GM19035 (cell line): ENCODE results near the gene RD3L.
"Not testable (repeated sequence)": the region's sequence is repeated elsewhere in the genome, so short reads cannot be mapped to it uniquely, and the experiment has no call there.

Experiments
- ATAC-seq: cut with Tn5 transposase; IDR thresholded peaks from one replicate; pipeline ENCODE4 v1.9.1; 2021; ENCODE audit not compliant: unreplicated experiment

RD3L gene

DNA sequence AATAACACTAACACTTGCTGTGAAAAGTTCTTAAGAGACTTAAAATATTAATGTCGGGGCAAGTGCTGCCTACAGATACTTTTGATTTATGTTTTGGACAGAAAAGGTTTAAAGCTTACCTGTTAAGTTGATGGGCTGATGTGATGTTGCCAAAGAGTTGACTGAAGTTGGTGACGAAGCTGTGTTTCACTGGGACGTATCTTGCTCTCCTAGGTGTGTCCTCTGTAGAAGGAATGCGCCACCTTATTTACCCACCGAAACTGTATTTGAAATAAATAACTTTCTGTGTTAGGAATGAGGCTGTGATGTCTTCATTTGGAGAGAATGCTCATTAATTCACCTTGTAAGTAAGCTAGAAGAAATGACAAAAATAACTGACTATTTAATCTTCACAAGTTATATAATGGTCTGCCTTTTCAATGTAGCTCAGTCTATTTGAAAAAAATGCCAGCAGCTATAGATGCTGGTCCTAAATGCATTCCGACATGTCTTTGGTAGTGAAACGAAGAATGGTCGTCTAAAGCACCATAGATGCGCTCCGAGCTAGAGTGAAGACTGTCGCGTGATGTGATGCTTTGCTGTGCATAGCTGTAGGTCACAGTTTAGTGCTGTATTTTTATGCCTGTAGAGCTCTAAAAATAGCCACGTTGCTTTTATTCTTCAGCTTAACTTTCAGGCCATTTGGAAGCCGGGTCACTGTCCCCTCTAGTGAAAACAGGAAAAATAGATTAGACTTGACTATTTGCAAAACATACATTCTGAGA lies at the start of gene RD3L:
TSS of gene RD3L (minus strand) at position 557 of the 764 bp plus-strand sequence. CDS start 834 bp downstream, outside the sequence.
- no peak for ATAC-seq

DNA sequence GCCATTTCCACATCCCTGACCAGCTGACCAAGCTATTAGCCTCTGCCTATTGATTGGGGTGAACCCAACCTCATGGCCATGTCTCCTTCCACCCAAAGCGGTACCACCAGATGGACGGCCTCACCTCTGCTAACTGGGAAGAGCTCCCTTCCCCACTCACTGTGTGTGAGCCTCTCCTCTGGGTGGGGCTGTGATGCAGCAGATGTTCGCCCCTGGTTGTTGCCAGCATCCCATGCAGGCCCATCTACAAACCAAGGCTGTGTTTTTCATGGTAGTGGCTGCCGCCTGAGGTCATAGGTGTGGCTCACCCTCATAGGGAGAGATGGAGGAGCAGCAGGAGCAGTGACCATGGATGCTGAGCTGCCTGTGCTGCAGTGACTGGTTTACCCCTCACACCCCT lies 47.6 kb upstream of the RD3L start:
- no peak for ATAC-seq

DNA sequence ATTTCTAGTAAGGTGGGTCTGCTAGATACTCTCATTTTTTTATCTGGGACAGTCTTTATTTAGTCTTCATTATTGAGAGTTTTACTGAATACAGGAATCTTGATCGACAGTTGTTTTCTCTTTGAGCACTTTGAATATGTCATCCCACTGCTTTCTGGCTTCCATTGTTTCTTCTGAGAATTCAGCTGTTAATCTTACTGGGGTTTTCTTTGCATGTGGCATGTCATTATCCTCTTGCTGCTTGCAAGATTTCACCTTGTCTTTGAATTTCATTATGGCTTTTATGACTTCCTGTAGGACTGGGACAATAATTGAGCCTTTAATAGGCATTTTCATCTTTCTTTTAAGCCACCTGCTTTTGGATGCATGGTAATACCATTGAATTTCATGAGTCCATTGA lies 46.7 kb upstream of the RD3L start:
- no peak for ATAC-seq

DNA sequence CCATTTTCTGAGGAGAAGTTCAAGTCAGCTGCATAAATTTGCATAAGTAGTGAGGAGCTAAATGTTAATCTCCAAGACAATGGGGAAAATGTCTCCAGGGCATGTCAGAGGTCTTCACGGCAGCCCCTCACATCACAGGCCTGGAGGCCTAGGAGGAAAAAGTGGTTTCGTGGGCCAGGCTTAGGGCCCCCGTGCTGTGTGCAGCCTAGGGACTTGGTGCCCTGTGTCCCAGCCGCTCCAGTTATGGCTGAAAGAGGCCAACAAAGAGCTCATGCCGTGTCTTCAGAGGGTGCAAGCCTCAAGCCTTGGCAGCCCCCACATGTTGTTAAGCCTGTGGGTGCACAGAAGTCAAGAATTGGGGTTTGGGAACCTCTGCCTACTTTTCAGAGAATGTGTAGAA lies 41.9 kb upstream of the RD3L start:
- ATAC-seq = no peak

DNA sequence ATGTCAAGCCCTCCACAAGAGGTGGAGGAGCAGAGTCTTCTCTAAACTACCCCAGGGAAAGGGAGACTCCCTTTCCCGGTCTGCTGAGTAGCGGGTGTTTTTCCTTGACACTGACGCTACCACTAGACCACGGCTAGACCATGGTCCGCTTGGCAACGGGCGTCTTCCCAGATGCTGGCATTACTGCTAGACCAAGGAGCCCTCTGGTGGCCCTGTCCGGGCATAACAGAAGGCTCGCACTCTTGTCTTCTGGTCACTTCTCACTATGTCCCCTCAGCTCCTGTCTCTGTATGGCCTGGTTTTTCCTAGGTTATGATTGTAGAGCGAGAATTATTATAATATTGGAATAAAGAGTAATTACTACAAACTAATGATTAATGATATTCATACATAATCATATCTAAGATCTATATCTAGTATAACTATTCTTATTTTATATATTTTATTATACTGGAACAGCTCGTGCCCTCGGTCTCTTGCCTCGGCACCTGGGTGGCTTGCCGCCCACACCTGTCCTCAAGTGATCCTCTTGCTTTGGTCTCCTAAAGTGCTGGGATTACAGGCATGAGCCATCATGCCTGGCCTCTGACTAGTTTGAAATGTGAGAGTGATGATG lies 38.4 kb upstream of the RD3L start:
- not testable (repeated sequence) for ATAC-seq

DNA sequence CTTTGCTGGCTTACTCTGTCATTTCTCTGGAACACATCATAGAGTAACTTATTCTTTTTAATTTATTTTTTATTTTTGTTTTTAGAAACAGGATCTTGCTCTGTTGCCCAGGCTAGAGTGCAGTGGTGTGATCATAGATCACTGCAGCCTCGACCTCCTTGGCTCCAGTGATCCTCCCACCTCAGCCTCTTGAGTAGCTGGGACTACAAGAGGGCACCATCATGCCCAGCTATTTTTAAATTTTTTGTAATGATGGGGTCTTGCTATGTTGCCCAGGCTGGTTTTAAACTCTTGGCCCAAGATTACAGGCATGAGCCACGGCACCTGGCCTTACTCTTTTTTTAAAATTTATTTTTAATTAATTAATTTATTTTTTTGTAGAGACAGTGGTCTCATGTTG lies 32.2 kb upstream of the RD3L start:
- no peak for ATAC-seq

GRCh38 chr14:103973354-103973753 lies 31.0 kb upstream of the RD3L start:
- no peak for ATAC-seq

DNA sequence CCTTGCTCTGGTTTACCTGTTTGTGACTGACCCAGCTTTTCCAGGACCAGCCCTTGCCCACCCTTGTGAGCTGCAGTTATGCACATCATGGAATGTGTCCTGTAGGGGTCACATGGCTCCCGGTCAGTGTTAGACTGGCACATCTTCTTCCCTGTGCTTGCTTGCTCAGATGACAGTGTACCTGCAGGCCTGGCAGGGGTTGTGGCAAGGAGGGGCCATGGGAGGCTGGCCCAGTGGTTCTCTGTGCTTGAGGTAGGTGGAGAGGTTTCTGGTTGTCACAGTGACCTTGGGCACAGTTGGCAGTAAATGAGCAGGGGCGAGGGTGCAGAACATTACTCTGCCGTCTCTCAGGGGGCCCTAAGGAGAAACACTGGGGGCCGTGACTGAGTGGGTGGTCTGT lies 27.6 kb upstream of the RD3L start:
- ATAC-seq = no peak

DNA sequence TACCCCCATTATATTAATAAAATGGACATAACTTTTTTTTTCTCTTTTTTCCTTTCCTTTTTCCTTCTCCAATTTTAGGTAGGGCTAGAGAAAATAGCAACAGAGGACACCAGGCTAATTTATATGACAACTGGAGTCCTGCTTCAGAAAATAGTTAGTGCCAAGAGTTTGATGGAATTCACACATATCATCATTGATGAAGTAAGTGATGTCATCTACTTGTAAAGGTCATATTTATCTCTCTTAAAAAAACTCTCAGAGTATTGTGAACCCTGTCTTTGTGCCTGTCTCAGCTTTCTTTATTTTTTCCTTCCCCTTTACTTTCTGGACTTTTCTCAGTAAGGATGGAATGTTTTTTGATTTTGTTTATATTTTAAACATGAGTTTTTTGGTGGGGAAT lies 24.3 kb upstream of the RD3L start:
- no peak for ATAC-seq

- ATAC-seq = no peak
Measured at GRCh38 chr14:103961928-103962578, 19.7 kb upstream of the RD3L start.

GRCh38 chr14:103960457-103961055 lies 18.2 kb upstream of the RD3L start:
- no peak for ATAC-seq

GRCh38 chr14:103949131-103949790 lies 6.9 kb upstream of the RD3L start:
- ATAC-seq = no peak

DNA sequence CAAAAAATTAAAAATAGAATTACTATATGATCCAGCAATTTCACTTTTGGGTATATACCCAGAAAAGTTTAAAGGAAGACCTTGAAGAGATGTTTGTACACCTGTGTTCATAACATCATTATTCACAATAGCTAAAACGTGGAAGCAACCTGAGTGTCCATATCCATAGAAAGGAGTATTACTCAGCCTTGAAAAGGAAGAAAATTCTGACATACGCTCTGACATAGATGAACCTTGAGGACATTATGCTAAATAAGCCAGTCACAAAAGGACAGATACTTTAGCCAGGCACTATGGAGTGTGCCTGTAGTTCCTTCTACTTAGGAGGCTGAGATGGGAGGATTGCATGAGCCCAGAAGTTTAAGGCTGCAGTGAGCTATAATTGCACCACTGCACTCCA lies 6.1 kb upstream of the RD3L start:
- ATAC-seq = no peak

DNA sequence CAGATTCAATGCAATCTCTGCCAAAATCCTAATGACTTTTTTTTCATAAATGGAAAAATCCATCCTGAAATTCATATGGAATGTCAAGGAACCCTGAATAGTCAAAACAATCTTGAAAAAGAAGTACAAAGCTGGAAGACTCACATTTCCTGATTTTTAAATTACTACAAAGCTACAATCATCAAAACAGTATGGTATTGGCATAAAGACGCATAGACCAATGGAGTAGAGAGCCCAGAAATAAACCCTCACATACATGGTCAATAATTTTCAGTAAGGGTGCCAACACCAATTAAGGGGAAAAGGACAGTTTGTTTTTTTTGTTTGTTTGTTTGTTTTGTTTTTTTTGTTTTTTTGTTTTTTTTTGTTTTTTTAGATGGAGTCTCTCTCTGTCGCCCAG lies 4.6 kb upstream of the RD3L start:
- no peak for ATAC-seq

GRCh38 chr14:103943673-103944072 lies 1.3 kb upstream of the RD3L start:
- ATAC-seq = no peak

- ATAC-seq = no peak
Measured at GRCh38 chr14:103941462-103941861, 867 bp downstream of the RD3L start.

GRCh38 chr14:103935102-103935501 lies 7.2 kb downstream of the RD3L start:
- no peak for ATAC-seq

DNA sequence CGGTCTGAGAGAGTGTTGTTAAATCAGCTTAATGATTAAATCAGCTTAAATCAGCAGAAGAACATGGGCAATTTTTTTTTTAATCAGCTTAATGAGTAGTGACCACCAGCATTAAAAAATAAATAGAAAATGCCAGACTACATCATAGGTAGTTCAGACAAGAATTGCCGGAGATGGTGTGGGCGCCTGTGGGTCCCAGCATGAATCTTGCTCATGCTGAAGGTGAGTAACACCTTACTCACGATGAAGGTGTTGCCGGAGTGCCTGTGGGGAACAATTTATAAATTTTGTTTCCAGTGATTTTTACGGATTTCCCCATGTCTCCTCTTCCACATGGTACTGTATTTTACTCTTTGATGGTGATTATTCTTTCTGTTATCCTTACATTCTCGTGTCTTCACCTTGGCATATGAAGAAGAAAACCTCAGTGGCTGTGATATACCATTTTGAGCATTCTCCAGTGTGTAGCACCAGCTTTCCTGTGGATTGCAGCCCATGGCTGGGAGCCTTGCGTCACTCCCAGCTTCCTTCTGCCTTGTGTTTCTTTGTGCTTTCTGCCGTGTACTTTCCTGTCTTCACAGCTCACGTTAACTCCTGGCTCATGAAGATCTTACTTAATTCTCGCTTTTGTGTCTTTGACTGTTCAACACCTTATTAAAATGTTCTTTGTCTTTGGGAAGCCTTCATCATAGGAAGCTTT lies 9.4 kb downstream of the RD3L start:
- ATAC-seq = no peak

- no peak for ATAC-seq
Measured at GRCh38 chr14:103931422-103931821, 10.9 kb downstream of the RD3L start.

DNA sequence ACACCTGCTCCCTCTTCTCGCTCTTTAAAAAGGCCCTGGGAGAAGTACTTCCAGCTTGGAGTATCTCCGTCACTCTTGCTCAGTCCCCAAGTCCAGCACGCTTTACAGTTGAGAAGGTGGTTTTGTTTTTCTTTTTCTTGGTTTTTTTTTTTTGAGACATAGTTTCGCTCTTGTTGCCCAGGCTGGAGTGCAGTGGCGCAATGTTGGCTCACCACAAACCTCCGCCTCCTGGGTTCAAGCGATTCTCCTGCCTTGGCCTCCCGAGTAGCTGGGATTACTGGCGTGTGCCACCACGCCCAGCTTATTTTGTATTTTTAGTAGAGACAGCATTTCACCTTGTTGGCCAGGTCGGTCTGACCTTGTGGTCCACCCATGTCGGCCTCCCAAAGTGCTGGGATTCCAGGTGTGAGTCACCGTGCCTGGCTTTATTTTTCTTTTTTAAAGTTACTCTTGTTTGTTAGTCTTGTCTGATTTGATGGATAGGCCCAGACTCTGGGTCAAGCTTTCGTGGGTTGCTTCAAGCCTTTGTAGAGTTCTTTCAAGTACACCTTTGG lies 12.2 kb downstream of the RD3L start:
- no peak for ATAC-seq
